OCI-LY1 (cell line): Measurements from ENCODE around the gene DNMT3A.

Source experiments
- CTCF ChIP-seq: fragments of 200-600 bp; sonication (generic), shearing (Covaris generic); IDR thresholded peaks from 2 replicates; pipeline ENCODE4 v1.5.1; 2017; ENCODE audit warnings: mild to moderate bottlenecking, antibody characterized with exemption, low read length, moderate library complexity, mixed read lengths
- EZH2 ChIP-seq: fragments of 200-600 bp; sonication (generic), shearing (Covaris generic); IDR thresholded peaks from 2 replicates; pipeline ENCODE4 v1.8.0; 2017; ENCODE audit warnings: borderline replicate concordance, mixed run types, mild to moderate bottlenecking, antibody characterized with exemption, low read length, moderate library complexity, mixed read lengths

- TF ChIP-seq EZH2: no peak
- no peak for TF ChIP-seq CTCF
Observed at GRCh38 chr2:25381502-25381901, 39.8 kb upstream of the DNMT3A start.
